Heart right ventricle (tissue), 16 donors: ENCODE measurements around the gene OR8K1. TPM values are rescaled to one million over a fixed set of nuclear protein-coding genes. Genes with fewer than 3 reads are reported as not detected.

ENCODE experiments used
- ATAC-seq, 8 donors: fragments of 200-7000 bp; cut with Tn5 transposase; one replicate each; pipeline ENCODE4 v1.9.1; 2020; ENCODE audit warnings: mild to moderate bottlenecking in 8 of 8, moderate library complexity in 8 of 8, moderate number of reproducible peaks in 1 of 8
- DNase-seq, 2 donors: peaks; one replicate each; pipeline ENCODE4 v3.0.0-alpha.2; 2020
- H3K27ac ChIP-seq, 10 donors: fragments of 200-600 bp; sonication (generic) in 2 of 10; one replicate each; pipeline versions ENCODE4 v1.5.0 to v1.8.0; 2020 to 2022; ENCODE audit warnings: mild to moderate bottlenecking in 3 of 10
- H3K27me3 ChIP-seq, 7 donors: fragments of 200-600 bp; one replicate each; pipeline ENCODE4 v1.8.0; 2021 to 2022; ENCODE audit warnings: mild to moderate bottlenecking in 2 of 7
- H3K36me3 ChIP-seq, 9 donors: fragments of 200-600 bp; sonication (generic) in 1 of 9; one replicate each; pipeline versions ENCODE4 v1.5.0 to v1.8.0; 2020 to 2022; ENCODE audit warnings: mild to moderate bottlenecking in 2 of 9
- H3K4me1 ChIP-seq, 9 donors: fragments of 200-600 bp; sonication (generic) in 1 of 9; one replicate each; pipeline versions ENCODE4 v1.5.0 to v1.8.0; 2020 to 2022; ENCODE audit warnings: mild to moderate bottlenecking in 4 of 9
- H3K4me3 ChIP-seq, 10 donors: fragments of 200-600 bp; sonication (generic) in 2 of 10; one replicate each; pipeline versions ENCODE4 v1.5.0 to v1.8.0; 2020 to 2022; ENCODE audit warnings: mild to moderate bottlenecking in 7 of 10, moderate library complexity in 2 of 10
- H3K9me3 ChIP-seq, 11 donors: fragments of 200-600 bp in 10 of 11; sonication (generic) in 2 of 11; one replicate each; pipeline versions ENCODE4 v1.5.0 to v1.8.0; 2013 to 2022; ENCODE audit warnings: mild to moderate bottlenecking in 2 of 11, control low read depth in 1 of 11, moderate library complexity in 1 of 11
- CTCF ChIP-seq, 9 donors: fragments of 200-600 bp; sonication (generic) in 2 of 9; IDR thresholded peaks; one replicate each; pipeline versions ENCODE4 v1.5.0 to v1.8.0; 2021 to 2022; ENCODE audit warnings: antibody characterized with exemption in 9 of 9, mild to moderate bottlenecking in 5 of 9, moderate library complexity in 1 of 9
- WGBS, 2 donors: extraction: QIAGEN DNeasy Blood & Tissue Kit; methylation state at CpG; one replicate each; pipeline ENCODE4 v1.1.7; 2013; ENCODE audit warnings: inconsistent platforms in 1 of 2; 5-methylcytosine and 5-hydroxymethylcytosine counted together
- intact Hi-C, 10 donors: fragments of 100-400 bp; cut with DNase I; formaldehyde crosslinking; loops; one replicate each; pipeline versions ENCODE4 v1.11.1 to v1.14.2; 2022
- long read RNA-seq, 3 donors: library from polyadenylated mRNA; unstranded; transcript quantifications; one replicate each; pipeline ENCODE4 v2.0.0, GENCODE V29; 2020 to 2021
- polyA plus RNA-seq, 2 donors: library from polyadenylated mRNA; stranded (reverse); fragments of 200-250 nt; gene quantifications; one replicate each; pipeline ENCODE4 v1.2.3, GENCODE V29; 2013
- total RNA-seq, 10 donors: library from RNA; stranded (reverse); fragmentation: NEBNext Ultra II Directional in 3 of 10; extraction: Animal tissue kit (Norgen Biotek cat#: 25700) in 3 of 10; gene quantifications; one replicate each; pipeline versions ENCODE4 v1.2.1 to v1.2.4, GENCODE V29; 2021 to 2023
- donor health status: Arrhythmogenic right ventricular cardiomyopathy.
- donor health status: ischemic (EF 13 %, LVEDD 7.1; RV severe dilation, severe dysfunction).
- donor health status: healthy with polysubstance abuse.
- donor health status: DM: no; HTN: yes; CAD: no.
- donor health status: DM: no; HTN: no; CAD: no.
- donor health status: ischemic (EF 25% LVEDD 6.9; RV normal size, moderate dysfunction).
- donor health status: ischemic (EF 25% LVEDD 5.7; RV mildly dilated, moderate dysfunction).
- donor health status: healthy.
- donor health status: DM: yes; HTN: yes; CAD: no.
- donor health status: Ischemic cardiomyopathy.
- donor health status: ischemic (EF 35%, LVEDD 5.7; RV mildly dilated, moderate dysfunction).
- donor health status: nonischemic (EF 11% LVEDD 7.7; RV severe dilation, severe dysfunction).
- donor health status: DM: yes; HTN: yes; CAD: no.
- donor health status: PGD.
- donor health status: ischemic (EF 29% LVEDD 5.4; RV normal size, mild dysfunction).
- donor health status: nonischemic (EF 23%, LVEDD 6.1; RV moderate dilation, normal function).

OR8K1 gene
- total RNA-seq (not detected), polyA plus RNA-seq (not detected)
- long read RNA-seq, donor 1: 0 reads
- long read RNA-seq, donor 2: 0 reads
- long read RNA-seq, donor 3: 0 reads

GRCh38 chr11:56345739-56346138 lies at the start of gene OR8K1:
OR8K1 (plus strand) TSS chr11:56346039; CDS start chr11:56346039, 0 bp downstream.
- no peak for DNase-seq
- WGBS, 2 donors: 88 to 90% methylated on average over 1 of the region's 1 CpG
- H3K4me1 ChIP-seq: no peaks in the 10 kb centered on the region
- H3K4me3 ChIP-seq: no peak within 1 kb of the TSS
- H3K27ac ChIP-seq: no peak within 1 kb of the TSS
- no peaks in the 10 kb centered on the region for H3K36me3 ChIP-seq
- H3K27me3 ChIP-seq: no peaks in the 10 kb centered on the region
- intact Hi-C loops: no loop called here
- ATAC-seq: no peak
- peaks cover 0 to 17% (median 0%) of the 10 kb centered on the region in 11 donors for H3K9me3 ChIP-seq
- no peak for TF ChIP-seq CTCF (IDR thresholded peaks at IDR 0.05)

- 75 to 77% methylated on average over 4 of the region's 4 CpGs for WGBS, 2 donors
- no peaks in the 10 kb centered on the region for H3K4me1 ChIP-seq
- H3K36me3 ChIP-seq: no peaks in the 10 kb centered on the region
- no peak overlapping the region for H3K4me3 ChIP-seq
- no peak overlapping the region for H3K27ac ChIP-seq
- H3K27me3 ChIP-seq: no peaks in the 10 kb centered on the region
- peaks cover 0 to 14% (median 0%) of the 10 kb centered on the region in 11 donors for H3K9me3 ChIP-seq
- no peak for ATAC-seq
- intact Hi-C loops: no loop called here
- no peak for TF ChIP-seq CTCF (IDR thresholded peaks at IDR 0.05)
- no peak for DNase-seq
Observed at GRCh38 chr11:56296898-56297297, 48.9 kb upstream of the OR8K1 start.

GRCh38 chr11:56307836-56308235 lies 38.0 kb upstream of the OR8K1 start:
- Histone ChIP-seq H3K4me3 (no peak overlapping the region), H3K9me3 (peaks cover 0 to 41% (median 0%) of the 10 kb centered on the region in 11 donors), H3K36me3 (no peaks in the 10 kb centered on the region), H3K27ac (no peak overlapping the region), H3K27me3 (no peaks in the 10 kb centered on the region), H3K4me1 (no peaks in the 10 kb centered on the region)
- ATAC-seq (no peak), DNase-seq (no peak)
- 84% methylated on average over 3 of the region's 3 CpGs for WGBS, 2 donors
- intact Hi-C loops: no loop called here
- no peak for TF ChIP-seq CTCF (IDR thresholded peaks at IDR 0.05)

GRCh38 chr11:56314844-56315243 lies 31.0 kb upstream of the OR8K1 start, which contains the start of gene OR8K3:
OR8K3 (plus strand) TSS chr11:56315144; CDS start chr11:56318307, 3,163 bp downstream.
- Histone ChIP-seq H3K4me1 (no peaks in the 10 kb centered on the region), H3K27ac (no peak within 1 kb of the TSS), H3K36me3 (no peaks in the 10 kb centered on the region), H3K4me3 (no peak within 1 kb of the TSS), H3K27me3 (no peaks in the 10 kb centered on the region), H3K9me3 (peaks cover 0 to 12% (median 0%) of the 10 kb centered on the region in 11 donors)
- DNase-seq (no peak), ATAC-seq (no peak)
- no peak for TF ChIP-seq CTCF (IDR thresholded peaks at IDR 0.05)
- intact Hi-C loops: no loop called here
